K562 (cell line): Measurements from ENCODE around the gene C22orf39. TPM values are rescaled to one million over a fixed set of nuclear protein-coding genes. Genes with fewer than 3 reads are reported as not detected.
A peak's percentile ranks its signal among the peaks of the same experiment; 100 is the strongest.

Experiments used
- CXXC5 ChIP-seq: fragments of 250-450 bp; sonication (Bioruptor Pico); IDR thresholded peaks from 2 replicates; pipeline ENCODE4 v1.8.0; 2022; ENCODE audit warnings: inconsistent platforms, mild to moderate bottlenecking, moderate library complexity
- HIVEP1 ChIP-seq: fragments of 250-450 bp; sonication (Bioruptor Pico); IDR thresholded peaks from 2 replicates; pipeline ENCODE4 v1.4.0; 2020; ENCODE audit warnings: mild to moderate bottlenecking
- PML ChIP-seq: IDR thresholded peaks from 2 replicates; pipeline ENCODE4 v1.6.1; 2012; ENCODE audit warnings: low read length, inconsistent platforms
- ZNF384 ChIP-seq: IDR thresholded peaks from 2 replicates; pipeline ENCODE4 v1.6.1; 2012; ENCODE audit warnings: low read depth, low read length, improper control_type of control experiment
- polyA plus RNA-seq, 8 experiments: library from polyadenylated mRNA; depleted of rRNA in 4 of 8; stranded (reverse) in 5 of 8; unstranded in 3 of 8; fragments of >200 nt; fragmentation: Nextera tagmentation in 2 of 8; fragmentation: Illumina TruSeq in 1 of 8; extraction: Ambion mirVana in 2 of 8; extraction: Trizol in 1 of 8; gene quantifications; 2 replicates each; pipeline versions ENCODE4 v1.2.1 to v1.2.3, GENCODE V29; 2011 to 2014; ENCODE audit warnings: inconsistent platforms in 1 of 8, missing spikeins in 1 of 8
- total RNA-seq, 7 experiments: library from RNA; depleted of rRNA in 6 of 7; stranded (reverse); fragments of >200 nt in 6 of 7; fragmentation: Illumina TruSeq in 2 of 7; extraction: Trizol in 2 of 7; gene quantifications; 2 replicates each; pipeline versions ENCODE4 v1.2.1 to v1.2.3, GENCODE V29; 2011 to 2021; ENCODE audit warnings: low replicate concordance in 1 of 7
- TF ChIP-seq, protein P1 (sequence below): fragments of 250-450 bp; sonication (Bioruptor Pico); IDR thresholded peaks from 2 replicates; pipeline ENCODE4 v1.8.0; 2022; ENCODE audit warnings: inconsistent platforms, mild to moderate bottlenecking, moderate library complexity, borderline replicate concordance
- TF ChIP-seq, protein P2 (sequence below): sonication (generic); formaldehyde crosslinking; IDR thresholded peaks from 2 replicates; pipeline ENCODE4 v1.8.1; 2023; ENCODE audit warnings: mild to moderate bottlenecking, missing genetic modification reagents
- TF ChIP-seq, protein P3 (sequence below): sonication (generic); formaldehyde crosslinking; IDR thresholded peaks from 2 replicates; pipeline ENCODE4 v1.8.1; 2023; ENCODE audit warnings: mild to moderate bottlenecking, missing genetic modification reagents, moderate library complexity

Gene C22orf39
- total and polyA plus RNA-seq, 9 of the 15 experiments (the other 6 are each of a cell fraction or from before 2014, with no cell fraction given) = 20.4 to 139 (median 66.8) TPM

DNA sequence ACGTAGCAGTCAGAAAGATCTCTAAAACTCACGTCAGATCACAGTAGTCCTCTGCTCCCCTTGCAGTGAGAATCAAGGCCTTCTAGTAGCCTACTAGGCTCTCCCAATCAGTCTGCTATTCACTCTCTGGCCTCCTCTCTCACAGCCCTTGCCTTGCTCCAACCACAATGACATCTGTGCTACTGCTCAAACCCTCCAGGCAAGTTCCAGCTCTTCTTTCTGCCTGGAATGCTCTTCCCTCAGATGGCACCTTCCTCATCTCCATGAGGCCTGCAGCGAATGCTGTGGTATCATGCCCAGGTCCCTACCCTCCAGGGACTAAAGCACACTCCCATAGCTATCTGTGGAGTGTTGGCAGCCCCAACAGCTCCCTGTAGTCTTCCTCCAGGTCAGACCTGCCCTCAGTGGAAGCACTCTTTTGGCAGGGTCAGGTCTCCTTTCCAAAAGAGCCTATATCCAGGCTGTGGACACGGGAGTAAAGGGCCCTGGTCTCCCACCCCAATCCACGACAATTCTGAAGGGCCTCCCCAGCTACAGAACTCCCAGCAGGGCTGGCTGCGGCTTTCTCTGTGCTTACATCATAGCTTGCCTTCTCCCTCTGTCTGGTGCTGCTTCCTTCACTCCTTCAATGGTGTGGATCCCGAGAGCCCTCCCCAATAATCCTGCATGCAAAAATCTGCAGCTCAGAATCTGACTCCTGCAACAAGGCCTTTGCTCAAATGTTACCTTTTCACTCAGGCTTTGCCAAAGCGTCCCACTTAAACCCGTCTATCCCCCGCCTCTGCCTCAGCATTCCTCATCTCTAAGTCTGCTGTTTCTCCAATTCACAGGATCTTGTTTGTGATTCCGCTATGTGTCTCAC is 24.8 kb downstream of the C22orf39 start (continued):
- TF ChIP-seq PML (0 out of 2 replicates have a peak, but pooled peaks have one; percentile 22), HIVEP1 (CRISPR knock-in tag) (0 out of 2 replicates have a peak, but pooled peaks have one; percentile 42), ZNF384 (no peak), CXXC5 (CRISPR knock-in tag) (0 out of 2 replicates have a peak, but pooled peaks have one; percentile 17)
- TF ChIP-seq, protein P1, sequence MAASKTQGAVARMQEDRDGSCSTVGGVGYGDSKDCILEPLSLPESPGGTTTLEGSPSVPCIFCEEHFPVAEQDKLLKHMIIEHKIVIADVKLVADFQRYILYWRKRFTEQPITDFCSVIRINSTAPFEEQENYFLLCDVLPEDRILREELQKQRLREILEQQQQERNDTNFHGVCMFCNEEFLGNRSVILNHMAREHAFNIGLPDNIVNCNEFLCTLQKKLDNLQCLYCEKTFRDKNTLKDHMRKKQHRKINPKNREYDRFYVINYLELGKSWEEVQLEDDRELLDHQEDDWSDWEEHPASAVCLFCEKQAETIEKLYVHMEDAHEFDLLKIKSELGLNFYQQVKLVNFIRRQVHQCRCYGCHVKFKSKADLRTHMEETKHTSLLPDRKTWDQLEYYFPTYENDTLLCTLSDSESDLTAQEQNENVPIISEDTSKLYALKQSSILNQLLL (CRISPR knock-in tag) = 0 out of 2 replicates have a peak, but pooled peaks have one; percentile 11
- TF ChIP-seq, protein P2, sequence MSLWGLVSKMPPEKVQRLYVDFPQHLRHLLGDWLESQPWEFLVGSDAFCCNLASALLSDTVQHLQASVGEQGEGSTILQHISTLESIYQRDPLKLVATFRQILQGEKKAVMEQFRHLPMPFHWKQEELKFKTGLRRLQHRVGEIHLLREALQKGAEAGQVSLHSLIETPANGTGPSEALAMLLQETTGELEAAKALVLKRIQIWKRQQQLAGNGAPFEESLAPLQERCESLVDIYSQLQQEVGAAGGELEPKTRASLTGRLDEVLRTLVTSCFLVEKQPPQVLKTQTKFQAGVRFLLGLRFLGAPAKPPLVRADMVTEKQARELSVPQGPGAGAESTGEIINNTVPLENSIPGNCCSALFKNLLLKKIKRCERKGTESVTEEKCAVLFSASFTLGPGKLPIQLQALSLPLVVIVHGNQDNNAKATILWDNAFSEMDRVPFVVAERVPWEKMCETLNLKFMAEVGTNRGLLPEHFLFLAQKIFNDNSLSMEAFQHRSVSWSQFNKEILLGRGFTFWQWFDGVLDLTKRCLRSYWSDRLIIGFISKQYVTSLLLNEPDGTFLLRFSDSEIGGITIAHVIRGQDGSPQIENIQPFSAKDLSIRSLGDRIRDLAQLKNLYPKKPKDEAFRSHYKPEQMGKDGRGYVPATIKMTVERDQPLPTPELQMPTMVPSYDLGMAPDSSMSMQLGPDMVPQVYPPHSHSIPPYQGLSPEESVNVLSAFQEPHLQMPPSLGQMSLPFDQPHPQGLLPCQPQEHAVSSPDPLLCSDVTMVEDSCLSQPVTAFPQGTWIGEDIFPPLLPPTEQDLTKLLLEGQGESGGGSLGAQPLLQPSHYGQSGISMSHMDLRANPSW = 0 out of 2 replicates have a peak, but pooled peaks have one; percentile 38
- TF ChIP-seq, protein P3, sequence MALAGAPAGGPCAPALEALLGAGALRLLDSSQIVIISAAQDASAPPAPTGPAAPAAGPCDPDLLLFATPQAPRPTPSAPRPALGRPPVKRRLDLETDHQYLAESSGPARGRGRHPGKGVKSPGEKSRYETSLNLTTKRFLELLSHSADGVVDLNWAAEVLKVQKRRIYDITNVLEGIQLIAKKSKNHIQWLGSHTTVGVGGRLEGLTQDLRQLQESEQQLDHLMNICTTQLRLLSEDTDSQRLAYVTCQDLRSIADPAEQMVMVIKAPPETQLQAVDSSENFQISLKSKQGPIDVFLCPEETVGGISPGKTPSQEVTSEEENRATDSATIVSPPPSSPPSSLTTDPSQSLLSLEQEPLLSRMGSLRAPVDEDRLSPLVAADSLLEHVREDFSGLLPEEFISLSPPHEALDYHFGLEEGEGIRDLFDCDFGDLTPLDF = peak; percentile 43; the same call in 1 of the 2 replicates
- TF ChIP-seq, all 486 proteins: peak for 17
